GM12892 (cell line): ENCODE data around the gene PRDM5.

ENCODE experiments used
- POLR2A ChIP-seq: IDR thresholded peaks from 2 replicates; pipeline ENCODE4 v1.6.1; 2011; ENCODE audit warnings: low read depth, low read length, control low read depth
- POLR2AphosphoS5 ChIP-seq: IDR thresholded peaks from 2 replicates; pipeline ENCODE4 v1.6.1; 2011; ENCODE audit warnings: low read depth, low read length, control low read depth

DNA sequence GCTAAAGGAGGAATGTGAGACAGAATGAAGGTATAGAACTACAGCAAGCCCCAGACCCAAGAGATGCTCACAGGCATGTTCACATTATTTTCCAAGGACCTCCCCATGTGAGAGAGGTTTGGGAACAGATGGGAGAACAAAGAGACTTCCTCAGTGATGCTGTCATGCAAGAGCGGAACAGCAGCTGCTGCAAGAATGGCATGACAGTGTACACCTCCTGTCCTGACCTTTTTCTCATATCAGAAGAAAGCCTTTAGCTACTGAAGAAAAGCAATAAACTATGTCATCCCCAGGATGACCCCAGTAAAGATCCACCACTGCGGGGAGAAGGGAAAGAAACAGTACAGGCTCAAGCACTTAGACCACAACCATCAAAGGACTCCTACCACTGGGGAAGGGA is 7.2 kb downstream of the PRDM5 start:
- no peak for TF ChIP-seq POLR2A
- no peak for TF ChIP-seq POLR2AphosphoS5
